GM18867 (cell line): ENCODE data around the gene TICAM1.
"Not testable (repeated sequence)": the region's sequence is repeated elsewhere in the genome, so short reads cannot be mapped to it uniquely, and the experiment has no call there.

ENCODE experiments used
- ATAC-seq: cut with Tn5 transposase; IDR thresholded peaks from one replicate; pipeline ENCODE4 v1.9.1; 2021; ENCODE audit warnings: mild to moderate bottlenecking, moderate library complexity; ENCODE audit not compliant: unreplicated experiment

Gene TICAM1

DNA sequence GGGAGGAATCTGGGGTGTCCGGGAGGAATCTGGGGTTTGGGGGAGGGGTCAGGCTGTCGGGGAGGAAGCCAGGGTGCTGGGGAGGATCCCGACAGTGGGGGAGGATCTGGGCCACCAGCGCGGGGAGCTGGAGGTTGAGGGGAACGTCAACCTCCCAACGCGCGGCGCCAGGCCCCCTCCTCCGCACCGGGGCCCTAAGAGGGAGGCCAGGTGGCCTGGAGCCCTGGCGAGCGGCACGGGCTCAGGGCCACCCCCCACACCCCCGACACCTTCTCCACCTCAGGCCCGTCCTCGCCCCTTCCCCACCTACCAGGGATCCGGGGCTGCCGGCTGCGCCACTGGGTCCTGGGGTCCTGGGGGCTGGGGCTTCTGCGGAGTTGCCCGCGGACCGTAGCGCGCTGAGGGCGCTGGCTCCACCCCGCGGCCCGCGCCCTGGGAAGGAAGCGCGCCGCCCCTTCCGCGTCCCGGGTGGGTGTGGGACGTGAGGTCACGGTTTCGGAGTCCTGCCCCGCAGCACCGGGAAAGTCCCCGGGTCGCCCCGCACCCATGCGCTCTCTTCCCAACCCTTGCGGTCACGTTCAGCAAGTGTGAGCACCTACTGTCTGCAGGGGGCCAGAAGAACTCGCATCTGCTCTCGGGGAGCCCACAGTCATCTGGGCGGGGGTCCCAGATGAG, at the start of gene TICAM1:
Gene TICAM1, minus strand, starts transcription at position 409 of the 675 bp plus-strand sequence. CDS start 13,335 bp downstream, outside the sequence.
- peak; percentile 64 for ATAC-seq

DNA sequence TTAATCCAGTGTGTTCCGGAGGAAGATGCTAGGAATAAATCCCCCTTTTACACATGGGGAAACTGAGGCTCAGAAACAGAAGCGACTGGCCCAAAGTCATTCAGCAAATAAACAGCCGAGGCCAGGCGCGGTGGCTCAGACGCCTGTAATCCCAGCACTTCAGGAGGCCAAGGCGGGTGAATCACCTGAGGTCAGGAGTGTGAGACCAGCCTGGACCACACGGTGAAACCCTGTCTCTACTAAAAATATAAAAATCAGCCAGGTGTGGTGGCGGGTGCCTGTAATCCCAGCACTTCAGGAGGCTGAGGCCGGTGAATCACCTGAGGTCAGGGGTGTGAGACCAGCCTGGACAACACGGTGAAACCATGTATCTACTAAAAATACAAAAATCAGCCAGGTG, 47.5 kb upstream of the TICAM1 start:
- no peak for ATAC-seq

DNA sequence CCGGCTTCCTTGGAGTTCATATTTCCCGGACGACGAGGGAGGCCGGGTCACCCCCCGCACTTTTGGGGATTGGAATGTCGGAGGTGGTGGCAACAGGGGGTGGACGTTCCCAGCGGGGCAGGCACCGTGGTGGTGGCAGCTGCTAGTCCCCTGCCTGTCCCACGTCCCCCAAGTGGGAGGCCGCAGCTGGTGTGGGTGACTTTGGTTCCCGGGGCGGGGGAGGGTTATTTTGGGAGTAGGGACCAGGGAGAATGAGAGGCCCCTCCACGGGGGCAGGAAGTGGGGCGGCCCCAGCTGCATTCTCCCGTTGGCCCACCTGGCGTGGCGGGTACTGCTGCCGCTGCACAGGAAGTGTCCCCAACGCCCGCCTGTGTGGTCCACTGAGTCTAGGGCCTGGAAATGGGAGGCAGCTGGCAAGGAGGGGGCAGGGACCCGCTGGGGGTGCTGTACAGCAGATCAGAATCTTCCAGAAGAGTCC, 47.0 kb upstream of the TICAM1 start:
- no peak for ATAC-seq

DNA sequence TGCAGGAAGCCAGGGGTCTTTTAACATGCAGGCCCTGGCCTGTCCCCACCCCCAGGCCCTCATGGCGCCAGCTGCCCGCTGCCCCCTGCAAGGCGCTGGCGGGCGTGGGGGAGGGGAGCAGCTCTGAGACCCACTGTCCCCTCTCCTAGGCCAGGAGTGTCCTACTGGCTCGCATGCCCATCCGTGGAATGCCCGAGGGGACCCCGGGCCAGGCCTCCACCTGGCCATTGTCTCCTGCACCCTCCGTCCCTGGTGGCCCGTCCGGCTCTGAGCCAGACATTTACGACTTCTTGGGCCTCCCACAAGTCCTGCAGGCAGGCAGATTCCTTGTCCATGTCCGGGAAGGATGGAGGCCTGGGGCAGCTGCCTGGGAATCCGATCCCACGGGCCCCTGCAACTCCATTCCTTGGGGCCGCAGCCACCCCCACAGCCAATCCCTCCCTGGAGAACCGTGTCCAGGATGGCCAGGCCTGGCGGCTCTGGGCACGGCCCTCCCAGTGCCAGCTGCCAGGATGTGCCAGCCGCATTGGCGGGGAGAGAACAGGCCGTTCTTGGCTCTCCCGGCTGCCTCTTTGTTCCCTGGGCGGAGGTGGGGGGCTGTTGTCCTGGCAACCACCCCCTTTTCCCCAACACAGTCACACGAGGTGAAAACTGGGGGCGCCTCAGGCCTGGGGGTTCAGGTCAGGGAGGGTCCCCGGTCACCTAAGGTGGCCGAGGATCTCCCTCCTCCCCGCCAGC, 46.4 kb upstream of the TICAM1 start:
- no peak for ATAC-seq

DNA sequence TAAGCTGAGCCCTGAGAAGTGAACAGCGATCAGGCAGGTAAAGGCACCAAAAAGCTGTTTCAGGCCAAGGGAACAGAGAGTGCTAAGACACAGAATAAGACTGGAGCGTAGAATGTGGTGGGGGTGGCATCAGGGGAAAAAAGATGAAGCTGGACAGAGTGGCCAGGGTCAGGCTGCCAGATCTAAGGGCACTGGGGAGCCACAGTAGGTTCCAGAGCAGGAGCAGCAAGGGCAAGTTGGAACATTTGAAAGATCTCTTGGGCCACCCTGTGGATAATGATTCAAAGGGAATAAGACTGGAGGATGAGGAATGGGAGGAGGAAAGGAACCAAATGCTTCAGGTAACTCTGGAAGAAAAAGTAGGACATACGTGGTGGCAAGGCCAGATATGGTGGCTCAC, 42.4 kb upstream of the TICAM1 start:
- ATAC-seq, result no peak

DNA sequence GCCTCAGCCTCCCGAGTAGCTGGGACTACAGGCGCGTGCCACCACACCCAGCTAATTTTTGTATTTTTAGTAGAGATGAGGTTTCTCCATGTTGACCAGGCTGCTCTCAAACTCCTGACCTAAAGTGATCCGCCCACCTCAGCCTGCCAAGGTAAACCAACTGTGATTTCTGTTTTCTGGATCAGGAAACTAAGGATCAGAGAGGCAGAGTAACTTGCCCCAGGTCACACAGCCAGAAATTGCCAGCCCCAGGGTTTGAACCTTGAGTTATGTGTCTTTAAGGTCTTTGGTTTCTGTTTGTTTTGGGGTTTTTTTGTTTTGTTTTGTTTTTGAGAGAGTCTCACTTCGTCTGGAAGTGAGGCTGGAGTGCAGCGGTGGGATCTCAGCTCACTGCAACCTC, 40.2 kb upstream of the TICAM1 start:
- ATAC-seq, result no peak

DNA sequence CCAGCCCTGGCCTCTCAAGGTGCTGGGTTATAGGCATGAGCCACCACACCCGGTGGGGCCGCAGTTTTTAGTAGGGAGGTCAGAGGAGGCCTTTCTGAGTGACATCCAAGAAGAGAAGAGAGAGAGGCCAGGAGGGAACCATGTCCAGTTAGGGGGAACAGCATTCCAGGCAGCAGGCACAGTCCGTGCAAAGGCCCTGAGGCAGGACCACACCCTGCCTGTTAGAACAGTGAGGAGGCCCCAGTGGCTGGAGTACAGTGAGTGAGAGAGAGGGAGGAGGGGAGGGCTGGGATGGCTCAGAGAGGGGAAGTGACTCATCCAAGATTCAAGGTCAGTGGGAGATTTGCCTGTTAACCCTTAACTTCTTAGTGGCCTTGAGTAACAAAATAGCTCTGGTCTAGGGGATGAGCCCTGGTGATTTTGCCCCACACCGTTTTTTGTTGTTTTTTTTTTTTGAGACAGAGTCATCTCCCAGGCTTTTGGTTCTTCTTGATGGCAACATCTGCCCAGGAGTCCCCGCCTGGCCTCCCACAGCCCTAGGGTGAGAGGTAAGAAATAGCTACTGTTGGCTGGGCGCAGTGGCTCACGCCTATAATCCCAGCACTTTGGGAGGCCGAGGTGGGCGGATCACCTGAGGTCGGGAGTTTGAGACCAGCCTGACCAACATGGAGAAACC, 38.7 kb upstream of the TICAM1 start:
- ATAC-seq, result no peak

DNA sequence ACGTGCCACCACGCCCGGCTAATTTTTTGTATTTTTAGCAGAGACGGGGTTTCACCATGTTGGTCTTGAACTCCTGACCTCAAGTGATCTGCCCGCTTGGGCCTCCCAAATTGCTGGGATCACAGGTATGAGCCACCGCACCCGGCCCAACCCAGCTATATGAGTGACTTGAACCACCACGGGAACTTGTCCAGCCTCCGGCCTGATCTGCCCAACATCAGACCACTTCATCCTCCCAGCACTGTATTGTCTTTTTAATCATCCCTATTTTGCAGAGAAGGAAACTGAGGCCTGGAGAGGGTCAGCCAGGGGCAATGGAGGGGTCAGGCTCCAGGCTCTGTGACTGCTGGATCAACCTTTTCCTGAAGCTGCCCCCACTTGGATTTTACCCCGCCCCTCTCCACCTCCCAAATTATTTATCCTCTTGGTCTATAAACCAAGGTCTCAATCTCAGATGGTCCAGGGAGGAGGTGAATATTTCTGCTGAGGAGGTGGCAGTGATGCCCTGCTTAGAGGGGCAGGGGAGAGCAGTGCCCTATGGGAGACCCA, 36.8 kb upstream of the TICAM1 start:
- ATAC-seq, result no peak

DNA sequence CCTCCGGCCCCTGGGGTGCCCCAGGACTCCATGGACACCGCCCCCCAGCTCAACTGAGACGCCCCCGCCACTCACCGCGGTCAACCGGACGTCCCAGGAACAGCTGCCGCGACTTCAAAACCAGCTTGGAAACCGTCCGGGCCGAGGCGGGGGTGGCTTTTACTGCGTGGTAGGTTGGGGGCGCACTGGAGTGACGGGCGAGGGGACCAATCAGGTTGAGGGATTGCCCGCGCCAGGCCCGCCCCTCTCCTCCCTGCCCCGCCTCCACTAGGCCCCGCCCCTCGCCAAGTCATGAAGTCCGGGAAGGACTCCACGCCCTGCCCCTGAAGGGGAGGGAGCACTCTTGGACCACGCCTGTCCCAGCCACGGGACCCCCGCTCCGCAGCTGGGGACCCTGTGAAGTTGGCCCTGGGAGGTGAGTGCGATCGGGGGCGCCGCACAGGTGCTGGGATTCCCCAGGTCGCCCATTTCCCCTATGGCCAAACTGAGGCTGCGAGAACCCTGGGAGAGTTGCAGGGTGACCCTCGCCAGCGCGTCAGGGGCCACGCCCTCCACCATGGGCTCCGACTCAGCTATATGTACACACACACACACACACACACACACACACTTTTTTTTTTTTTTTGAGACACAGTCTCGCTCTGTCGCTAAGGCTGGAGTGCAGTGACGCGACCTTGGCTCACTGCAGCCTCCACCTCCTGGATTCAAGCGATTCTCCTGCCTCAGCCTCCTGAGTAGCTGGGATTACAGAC, 36.2 kb upstream of the TICAM1 start, which contains the start of gene PLIN3:
Gene PLIN3, minus strand, starts transcription at position 134 of the 752 bp plus-strand sequence. CDS start 6,273 bp downstream, outside the sequence.
- peak; percentile 79 for ATAC-seq

DNA sequence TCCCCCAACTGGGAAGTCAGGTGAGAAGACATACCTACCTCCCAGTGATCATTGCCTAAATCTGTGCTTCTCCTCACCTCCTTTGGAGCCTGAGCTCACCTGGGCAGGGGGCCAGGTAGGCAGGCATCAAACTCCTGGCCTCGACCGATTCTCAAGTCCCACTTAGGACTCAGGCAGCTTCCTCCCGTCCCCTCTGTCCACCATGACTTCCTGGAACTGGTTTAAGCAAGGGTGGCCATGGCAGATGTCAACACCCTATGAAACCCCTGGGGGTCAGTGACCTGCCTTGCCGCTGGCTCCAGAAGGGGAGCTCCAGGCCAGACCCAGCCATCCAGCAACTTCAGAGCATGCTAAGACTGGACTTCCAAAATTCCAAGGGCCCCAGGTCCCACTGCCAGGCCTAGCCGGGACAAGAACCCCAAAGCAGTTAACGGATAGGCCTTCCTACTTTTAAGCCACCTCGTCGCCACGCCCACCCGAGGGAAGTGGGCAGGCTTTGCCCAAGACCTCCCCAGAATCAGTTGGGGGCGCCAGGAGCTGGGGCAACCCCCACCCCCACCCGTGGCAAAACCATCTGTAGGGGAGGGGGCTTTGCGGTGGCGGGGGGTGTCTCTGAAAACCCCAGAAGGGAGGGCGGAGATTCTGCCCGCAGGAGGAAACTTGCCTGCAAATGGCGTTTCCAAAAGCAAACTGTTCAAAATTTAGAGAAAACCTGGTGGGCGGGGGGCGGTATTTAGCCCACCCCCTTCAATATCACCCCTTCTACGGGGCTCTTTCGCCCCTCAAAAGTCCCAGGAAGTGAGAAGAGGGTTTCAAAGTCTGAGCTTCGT, 35.3 kb upstream of the TICAM1 start:
- peak; percentile 17 for ATAC-seq

DNA sequence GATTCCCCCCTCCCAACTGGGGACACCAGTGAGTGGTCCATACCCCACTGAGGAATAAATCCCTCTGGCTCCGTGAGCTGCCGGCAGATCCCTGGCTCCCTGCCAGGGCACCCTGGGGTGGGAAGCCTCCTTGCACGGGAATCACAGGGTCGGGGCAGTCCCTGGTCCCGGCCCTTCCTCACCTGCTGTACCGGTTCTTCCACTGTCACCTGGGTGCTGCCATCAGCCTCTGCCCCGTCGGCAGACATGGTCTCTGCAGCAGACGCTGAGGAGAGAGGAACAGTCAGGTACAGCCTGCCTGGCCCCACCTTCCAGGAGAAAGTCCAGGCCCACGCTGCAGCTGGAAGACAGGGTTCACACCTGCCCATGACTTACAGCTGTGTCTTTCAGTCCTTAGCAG, 29.6 kb upstream of the TICAM1 start:
- no peak for ATAC-seq

DNA sequence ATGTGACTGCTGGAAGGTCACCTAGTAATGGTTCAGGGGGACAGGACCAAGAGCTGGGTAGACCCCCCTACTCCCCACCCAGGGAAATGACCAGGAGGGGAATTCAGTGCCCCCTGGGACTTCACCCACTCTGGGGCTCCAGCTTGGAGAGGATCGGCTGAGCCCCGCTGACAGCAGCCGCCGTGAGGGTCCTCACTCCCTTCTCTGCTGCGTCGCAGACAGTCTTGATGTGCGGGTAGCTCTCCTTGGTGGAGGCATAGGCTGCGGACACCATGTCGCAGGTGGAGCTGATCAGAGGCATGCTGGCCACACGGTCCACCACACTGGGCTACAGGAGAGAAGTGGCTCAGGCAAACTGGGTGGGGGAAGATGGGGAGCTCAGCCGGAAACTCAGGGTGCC, 28.2 kb upstream of the TICAM1 start:
- no peak for ATAC-seq

DNA sequence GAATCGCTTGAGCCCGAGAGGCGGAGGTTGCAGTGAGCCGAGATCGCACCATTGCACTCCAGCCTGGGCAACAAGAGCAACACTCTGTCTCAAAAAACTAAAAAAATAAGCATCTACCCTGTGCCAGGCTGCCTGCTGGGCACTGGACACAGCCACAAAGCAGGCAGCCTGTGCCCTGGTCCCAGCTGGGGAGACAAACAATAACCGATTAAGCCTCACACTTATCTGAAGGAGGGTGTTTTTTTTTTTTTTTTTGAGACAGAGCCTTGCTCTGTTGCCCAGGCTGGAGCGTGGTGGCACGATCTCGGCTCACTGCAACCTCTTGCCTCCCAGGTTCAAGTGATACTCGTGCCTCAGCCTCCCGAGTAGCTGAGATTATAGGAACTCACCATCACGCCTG, 25.0 kb upstream of the TICAM1 start:
- ATAC-seq, result not testable (repeated sequence)

DNA sequence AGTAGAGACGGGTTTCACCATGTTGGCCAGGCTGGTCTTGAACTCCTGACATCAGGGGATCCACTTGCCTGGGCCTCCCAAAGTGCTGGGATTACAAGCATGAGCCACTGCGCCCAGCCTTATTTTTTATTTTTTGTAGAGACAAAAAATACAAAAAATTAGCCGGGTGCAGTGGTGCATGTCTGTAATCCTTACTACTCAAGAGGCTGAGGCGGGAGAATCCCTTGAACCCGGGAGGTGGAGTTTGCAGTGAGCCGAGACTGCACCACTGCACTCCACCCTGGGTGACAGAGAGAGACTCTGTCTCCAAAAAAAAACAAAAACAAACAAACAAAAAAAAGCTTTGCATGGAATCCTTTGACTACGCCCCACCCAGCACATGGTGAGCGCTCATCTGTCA, 22.0 kb upstream of the TICAM1 start:
- not testable (repeated sequence) for ATAC-seq

DNA sequence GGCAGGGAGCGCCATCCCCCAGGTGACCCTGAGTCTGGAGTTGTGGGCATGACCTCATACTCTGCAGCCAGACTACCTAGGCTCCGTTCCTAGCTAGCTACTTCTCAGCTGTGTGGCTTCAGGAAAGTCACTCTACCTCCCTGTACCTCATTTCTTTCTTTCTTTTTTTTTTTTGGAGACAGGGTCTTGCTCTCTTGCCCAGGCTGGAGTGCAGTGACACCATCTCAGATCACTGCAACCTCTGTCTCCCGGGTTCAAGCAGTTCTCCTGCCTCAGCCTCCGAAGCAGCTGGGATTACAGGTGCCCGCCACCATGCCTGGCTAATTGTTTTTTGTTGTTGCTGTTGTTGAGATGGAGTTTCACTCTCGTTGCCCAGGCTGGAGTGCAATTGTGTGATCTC, 21.0 kb upstream of the TICAM1 start:
- no peak for ATAC-seq

DNA sequence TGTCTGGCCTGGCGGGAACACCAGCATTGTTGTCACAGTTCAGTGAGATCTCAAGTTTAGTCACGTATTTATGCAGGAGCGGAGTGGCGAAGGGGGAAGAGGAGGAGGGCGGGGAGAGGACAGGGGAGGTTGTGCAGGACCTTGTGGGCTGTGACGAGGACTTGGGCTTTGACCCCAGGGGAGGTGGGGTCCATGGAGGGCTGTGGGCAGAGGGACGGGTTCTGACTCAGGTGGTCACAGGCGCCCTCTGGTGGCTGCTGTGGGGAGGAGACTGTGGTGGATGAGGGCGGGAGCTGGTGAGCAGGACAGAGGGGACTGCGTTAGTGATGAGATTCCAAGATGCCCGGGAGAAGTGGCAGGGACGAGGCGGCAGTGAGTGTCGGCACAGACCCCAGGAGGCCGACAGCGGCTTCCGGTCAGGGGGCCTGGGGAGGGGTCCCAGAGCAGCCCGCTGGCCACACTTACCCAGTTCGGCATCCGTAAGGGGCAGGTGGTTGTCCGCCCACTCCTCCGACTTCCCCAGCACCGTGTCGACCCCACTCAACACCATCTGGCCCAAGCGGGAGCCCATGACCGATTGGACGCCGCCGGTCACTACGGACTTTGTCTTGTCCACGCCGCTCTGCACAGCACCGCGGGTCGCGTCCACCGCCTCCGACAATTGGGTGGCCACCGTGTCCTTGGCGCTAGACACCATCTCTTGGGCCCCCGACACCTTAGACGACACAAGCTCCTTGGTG, 20.2 kb upstream of the TICAM1 start:
- ATAC-seq, result no peak

DNA sequence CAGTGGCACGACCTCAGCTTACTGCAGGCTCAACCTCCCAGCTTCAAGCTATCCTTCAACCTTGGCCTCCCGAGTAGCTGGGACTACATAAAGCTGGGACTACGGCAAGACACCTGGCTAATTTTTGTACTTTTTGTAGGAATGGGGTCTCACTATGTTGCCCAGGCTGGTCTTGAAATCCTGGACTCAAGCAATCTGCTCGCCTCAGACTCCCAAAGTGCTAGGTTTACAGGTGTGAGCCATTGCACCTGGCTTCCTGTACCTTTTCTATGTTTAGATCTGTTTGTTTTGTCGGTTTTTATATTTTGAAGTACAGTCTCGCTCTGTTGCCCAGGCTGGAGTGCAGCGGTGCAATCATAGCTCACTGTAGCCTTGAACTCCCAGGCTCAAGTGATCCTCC, 17.5 kb upstream of the TICAM1 start:
- no peak for ATAC-seq

DNA sequence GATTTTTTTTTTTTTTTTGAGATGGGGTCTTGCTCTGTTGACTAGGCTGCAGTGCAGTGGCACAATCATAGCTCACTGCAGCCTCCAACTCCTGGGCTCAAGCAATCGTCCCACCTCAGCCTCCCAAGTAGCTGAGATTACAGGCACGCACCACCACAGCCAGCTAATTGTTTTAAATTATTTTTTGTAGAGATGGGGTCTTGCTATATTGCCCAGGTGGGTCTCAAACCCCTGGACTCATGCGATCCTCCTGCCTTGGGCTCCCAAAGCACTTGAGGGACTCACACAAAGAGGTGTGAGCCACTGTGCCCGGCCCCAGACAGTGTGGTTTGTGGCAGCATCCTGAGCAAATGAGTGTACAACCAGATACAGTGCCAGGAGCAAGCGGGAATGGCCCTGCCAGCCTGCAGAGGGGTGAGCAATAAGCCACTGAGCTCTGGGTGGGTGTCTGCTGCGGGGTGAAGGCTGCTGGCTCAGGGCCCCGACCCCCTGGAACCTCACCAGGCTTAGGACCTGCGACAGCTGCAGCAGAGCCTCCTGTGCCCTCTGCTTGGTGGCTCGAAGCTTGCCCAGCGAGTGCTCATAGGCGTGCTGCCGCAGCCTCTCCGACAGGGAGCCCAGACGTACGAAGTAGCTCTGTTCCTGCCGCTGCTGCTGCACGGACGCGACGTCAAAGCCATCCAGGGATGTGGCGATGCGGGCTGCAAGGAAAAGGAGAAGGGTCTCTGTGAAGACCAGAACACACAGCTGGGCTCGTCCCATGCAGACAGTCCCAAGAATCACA, 15.9 kb upstream of the TICAM1 start:
- ATAC-seq, result no peak
